Stimulated activated CD8-positive, alpha-beta memory T cell treated with anti-CD3 and anti-CD28 coated beads, Interleukin-15, amount 100 ng/mL, for 1 hour (primary cell): Measurements from ENCODE around the gene GSTP1.

ENCODE experiments used
- DNase-seq: peaks from one replicate; pipeline ENCODE4 v3.0.0-alpha.2; 2020; ENCODE audit warnings: low read depth

Gene GSTP1

DNA sequence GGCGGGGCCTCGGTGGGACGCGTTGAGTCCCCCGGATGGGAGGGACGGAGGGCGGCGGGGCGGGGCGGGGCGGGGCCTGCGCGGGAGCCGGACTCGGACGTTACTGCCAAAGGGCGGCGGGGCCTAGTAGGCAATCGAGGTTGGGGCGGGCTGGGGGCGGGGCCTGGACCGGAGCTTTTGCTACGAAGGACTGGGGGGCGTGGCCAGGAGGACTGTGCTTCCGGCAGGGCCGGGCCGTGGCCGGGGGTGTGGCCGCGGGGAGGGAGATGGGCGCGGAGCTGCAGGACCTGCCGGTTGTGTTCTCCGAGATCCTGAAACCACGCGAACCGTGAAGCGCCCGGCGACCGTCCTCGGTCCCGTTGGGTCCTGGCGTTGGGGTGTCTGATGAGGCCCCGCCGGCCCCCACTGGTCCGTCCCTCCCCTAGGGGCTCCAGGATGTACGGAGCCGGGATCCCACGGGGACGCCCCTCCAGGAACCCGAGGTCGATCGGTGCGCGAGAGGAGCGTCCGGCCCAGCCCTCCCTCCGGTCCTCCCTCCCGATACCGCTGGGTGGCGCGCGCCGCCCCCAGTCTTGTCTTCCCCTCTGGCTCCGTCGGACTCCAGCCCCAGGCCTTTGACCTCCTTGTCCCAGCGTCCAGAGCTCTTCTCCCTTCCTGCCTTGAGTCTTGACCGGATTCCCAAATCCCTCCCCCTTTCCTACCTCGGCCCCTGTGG lies 46.8 kb downstream of the GSTP1 start:
- no peak for DNase-seq

DNA sequence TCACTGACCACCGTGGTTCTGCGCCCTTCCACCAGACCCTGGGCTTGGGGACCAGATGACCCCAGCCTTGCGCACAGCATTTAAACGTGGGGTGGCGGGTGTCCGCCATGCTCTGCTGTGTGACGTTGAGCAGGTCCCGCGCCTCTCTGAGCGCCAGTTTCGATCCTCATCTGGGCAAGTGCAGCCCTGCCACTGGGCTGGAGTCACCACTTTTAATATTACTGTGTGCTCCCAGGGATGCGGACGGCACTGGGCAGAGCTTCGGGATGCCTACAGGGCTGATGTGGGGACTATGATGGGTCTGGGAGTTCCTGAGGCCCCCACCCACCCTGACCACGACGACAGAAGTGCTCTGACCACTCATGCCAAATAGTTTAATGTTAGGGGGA lies 47.3 kb downstream of the GSTP1 start:
- DNase-seq: no peak

DNA sequence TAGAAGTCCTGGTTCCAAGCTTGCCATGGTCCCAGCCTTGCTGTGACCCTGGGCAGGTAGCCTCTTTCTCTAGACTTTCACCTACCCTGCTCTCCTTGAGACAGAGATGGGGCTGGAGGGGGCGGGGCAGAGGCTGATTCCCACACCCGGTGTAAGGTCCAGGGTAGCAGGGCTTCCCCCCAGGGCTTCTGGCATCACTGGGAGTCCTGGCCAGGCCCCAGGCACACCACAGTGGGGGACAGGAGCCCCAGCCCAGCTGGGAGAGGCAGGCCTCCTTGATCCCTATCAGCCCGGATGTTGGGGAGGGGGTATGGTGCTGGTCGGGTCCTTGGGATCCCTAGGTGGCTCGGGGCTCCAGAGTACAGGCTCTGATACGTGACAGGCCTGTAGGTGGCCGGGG lies 47.8 kb downstream of the GSTP1 start:
- DNase-seq: no peak

GRCh38 chr11:67631853-67632174 lies 48.2 kb downstream of the GSTP1 start:
- DNase-seq: no peak

GRCh38 chr11:67632175-67632981 lies 48.8 kb downstream of the GSTP1 start:
- DNase-seq: no peak

DNA sequence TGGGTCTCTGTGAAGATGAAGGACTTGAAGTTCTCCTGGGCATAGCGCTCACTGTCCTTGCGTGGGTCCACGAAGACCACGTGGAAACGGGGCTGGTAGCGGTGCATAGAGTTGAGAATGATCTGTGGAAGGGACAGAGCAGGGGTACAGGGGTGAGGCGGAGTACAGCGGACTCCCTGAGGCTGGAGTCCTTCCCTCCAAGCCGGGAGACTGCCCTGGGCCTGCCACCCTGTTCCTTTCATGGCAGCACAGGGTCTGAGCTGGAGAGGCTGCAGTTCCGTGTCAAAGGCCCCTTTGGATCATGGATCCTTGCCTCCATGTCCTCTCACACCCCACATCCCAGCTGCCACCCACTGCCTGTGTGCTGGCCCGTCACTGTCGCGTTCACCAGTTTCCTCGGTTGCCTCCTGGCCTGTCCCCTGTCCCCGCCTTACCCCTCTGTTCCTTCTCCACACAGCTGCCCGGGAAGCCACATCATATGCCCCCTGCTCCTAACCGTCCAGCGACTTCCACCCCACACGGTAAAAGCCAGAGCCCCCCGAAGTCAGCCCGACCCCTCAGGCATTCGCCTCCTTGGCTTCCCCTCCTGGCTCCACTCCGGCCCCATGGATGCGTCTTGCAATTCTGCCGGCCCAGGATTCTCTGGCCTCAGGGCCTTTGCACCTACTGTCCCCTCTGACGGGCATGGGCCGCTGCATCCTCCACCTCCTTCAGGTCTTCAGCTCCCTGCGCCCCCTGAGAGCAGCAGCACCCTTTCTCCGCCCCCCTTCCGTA lies 49.6 kb downstream of the GSTP1 start:
- no peak for DNase-seq

DNA sequence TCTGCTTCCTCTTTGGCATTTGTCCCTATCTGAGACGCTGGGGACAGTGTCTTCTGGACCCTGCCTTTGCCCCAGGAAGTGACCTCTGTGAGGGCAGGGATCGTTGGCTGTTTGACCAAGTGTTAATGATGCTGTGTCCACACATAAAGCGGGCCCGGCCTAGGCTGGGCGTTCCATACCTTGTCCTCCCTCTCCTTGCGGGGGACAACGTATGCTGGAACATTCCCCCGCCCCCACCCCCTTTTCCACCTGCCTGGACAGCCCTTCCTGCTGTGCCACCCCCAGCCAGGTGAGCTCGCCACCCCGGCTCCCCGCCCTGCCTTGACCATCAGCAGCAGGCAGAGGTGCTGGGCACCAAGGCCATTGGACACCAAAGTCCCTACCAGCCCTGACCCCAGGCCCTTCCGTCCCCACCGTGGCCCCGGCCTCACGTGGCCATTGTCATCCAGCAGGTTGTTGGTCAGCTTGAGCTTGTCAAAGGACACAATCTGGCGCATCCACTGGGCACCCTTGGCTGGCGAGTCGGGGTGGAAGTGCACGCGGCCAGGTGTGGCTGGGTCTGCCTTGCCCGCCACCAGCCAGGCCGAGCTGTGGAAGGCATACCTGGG lies 50.2 kb downstream of the GSTP1 start:
- no peak for DNase-seq

GRCh38 chr11:67634366-67635230 lies 51.0 kb downstream of the GSTP1 start:
- no peak for DNase-seq

- no peak for DNase-seq
These were observed 51.6 kb downstream of the GSTP1 start for GRCh38 chr11:67635231-67635521.
